Loucy (cell line): ENCODE results near the gene ZNF697.

Experiments
- H2AFZ ChIP-seq: fragments of 200-600 bp; sonication (generic); 2 replicates; pipeline ENCODE4 v1.6.0; 2016; ENCODE audit warnings: antibody characterized with exemption, mild to moderate bottlenecking, low read length, moderate library complexity
- H3F3A ChIP-seq: fragments of 200-600 bp; 2 replicates; pipeline ENCODE4 v1.6.0; 2016; ENCODE audit warnings: antibody characterized with exemption, low read depth, mild to moderate bottlenecking
- H3K27me3 ChIP-seq: fragments of 200-600 bp; sonication (generic); 2 replicates; pipeline ENCODE4 v1.6.1; 2014; ENCODE audit warnings: low read length, mild to moderate bottlenecking; ENCODE audit not compliant: insufficient read depth, poor library complexity, severe bottlenecking
- H3K36me3 ChIP-seq: fragments of 200-600 bp; sonication (generic); 2 replicates; pipeline ENCODE4 v1.6.1; 2016; ENCODE audit warnings: low read length; ENCODE audit not compliant: insufficient read depth
- H3K4me1 ChIP-seq: fragments of 200-600 bp; sonication (generic); 2 replicates; pipeline ENCODE4 v1.5.1; 2014; ENCODE audit warnings: low read length, mild to moderate bottlenecking; ENCODE audit not compliant: insufficient read depth, poor library complexity, severe bottlenecking
- H3K4me2 ChIP-seq: fragments of 200-600 bp; sonication (generic); 2 replicates; pipeline ENCODE4 v1.6.0; 2014; ENCODE audit warnings: antibody characterized with exemption, low read length, low read depth, mild to moderate bottlenecking; ENCODE audit not compliant: poor library complexity, severe bottlenecking
- H3K4me3 ChIP-seq: fragments of 200-600 bp; sonication (generic); 2 replicates; pipeline ENCODE4 v1.5.1; 2014; ENCODE audit warnings: low read length, mild to moderate bottlenecking, mixed read lengths; ENCODE audit not compliant: poor library complexity, severe bottlenecking
- H3K79me2 ChIP-seq: fragments of 200-600 bp; sonication (generic); 2 replicates; pipeline ENCODE4 v1.6.1; 2014; ENCODE audit warnings: low read length; ENCODE audit not compliant: insufficient read depth
- H3K9ac ChIP-seq: fragments of 200-600 bp; sonication (generic); 2 replicates; pipeline ENCODE4 v1.6.0; 2014; ENCODE audit warnings: mild to moderate bottlenecking, low read depth, low read length, moderate library complexity; ENCODE audit not compliant: poor library complexity, severe bottlenecking
- H3K9me2 ChIP-seq: fragments of 200-600 bp; sonication (generic); replicated peaks from 2 replicates; pipeline ENCODE4 v1.6.1; 2016; ENCODE audit warnings: low read depth, low read length, mixed read lengths
- H3K9me3 ChIP-seq: fragments of 200-600 bp; sonication (generic); 2 replicates; pipeline ENCODE4 v1.6.1; 2014; ENCODE audit warnings: mild to moderate bottlenecking, antibody characterized with exemption, low read length, low read depth; ENCODE audit not compliant: insufficient read depth
- H4K20me1 ChIP-seq: fragments of 200-600 bp; sonication (generic); 2 replicates; pipeline ENCODE4 v1.6.0; 2014; ENCODE audit warnings: antibody characterized with exemption, low read length, mild to moderate bottlenecking; ENCODE audit not compliant: insufficient read depth, poor library complexity, severe bottlenecking
- EZH2phosphoT487 ChIP-seq: fragments of 200-600 bp; IDR thresholded peaks from 2 replicates; pipeline ENCODE4 v1.6.1; 2018; ENCODE audit warnings: antibody characterized with exemption, mild to moderate bottlenecking, moderate library complexity, borderline replicate concordance
- TF ChIP-seq, protein P1 (sequence below): fragments of 200-600 bp; sonication (generic); conservative IDR thresholded peaks from 2 replicates; pipeline ENCODE4 v1.5.1; 2014; ENCODE audit warnings: mild to moderate bottlenecking, antibody characterized with exemption, low read length

Gene ZNF697

DNA sequence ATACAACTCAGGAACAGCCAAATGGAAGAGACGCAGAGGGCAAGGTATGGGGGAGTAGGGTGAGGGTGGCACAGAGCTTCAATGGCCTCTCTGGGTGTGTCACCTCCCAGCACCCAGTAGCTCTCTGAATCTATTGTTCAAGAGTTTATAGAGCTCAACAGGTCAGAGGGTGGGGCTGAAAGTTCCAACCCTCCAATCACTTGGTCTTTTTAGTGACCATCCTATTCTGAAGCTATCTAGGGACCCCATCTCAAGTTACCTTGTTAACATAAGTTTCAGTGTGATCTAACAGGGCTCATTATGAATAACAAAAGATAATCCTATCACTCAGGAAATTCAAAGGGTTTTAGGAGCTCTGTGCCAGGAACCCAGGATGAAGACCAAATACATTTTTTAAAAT lies 31.2 kb upstream of the ZNF697 start:
- Histone ChIP-seq H3K27me3 (no peaks in the 10 kb centered on the region), H3K4me2 (no peak overlapping the region), H3K9me2 (no peaks in the 10 kb centered on the region), H3K4me1 (peaks cover 9% of the 10 kb centered on the region), H2AFZ (no peak overlapping the region), H4K20me1 (no peaks in the 10 kb centered on the region), H3K9me3 (no peaks in the 10 kb centered on the region), H3K79me2 (no peaks in the 10 kb centered on the region), H3K9ac (no peak overlapping the region), H3K4me3 (no peak overlapping the region), H3F3A (no peaks in the 10 kb centered on the region), H3K36me3 (no peaks in the 10 kb centered on the region)
- TF ChIP-seq, protein P1, sequence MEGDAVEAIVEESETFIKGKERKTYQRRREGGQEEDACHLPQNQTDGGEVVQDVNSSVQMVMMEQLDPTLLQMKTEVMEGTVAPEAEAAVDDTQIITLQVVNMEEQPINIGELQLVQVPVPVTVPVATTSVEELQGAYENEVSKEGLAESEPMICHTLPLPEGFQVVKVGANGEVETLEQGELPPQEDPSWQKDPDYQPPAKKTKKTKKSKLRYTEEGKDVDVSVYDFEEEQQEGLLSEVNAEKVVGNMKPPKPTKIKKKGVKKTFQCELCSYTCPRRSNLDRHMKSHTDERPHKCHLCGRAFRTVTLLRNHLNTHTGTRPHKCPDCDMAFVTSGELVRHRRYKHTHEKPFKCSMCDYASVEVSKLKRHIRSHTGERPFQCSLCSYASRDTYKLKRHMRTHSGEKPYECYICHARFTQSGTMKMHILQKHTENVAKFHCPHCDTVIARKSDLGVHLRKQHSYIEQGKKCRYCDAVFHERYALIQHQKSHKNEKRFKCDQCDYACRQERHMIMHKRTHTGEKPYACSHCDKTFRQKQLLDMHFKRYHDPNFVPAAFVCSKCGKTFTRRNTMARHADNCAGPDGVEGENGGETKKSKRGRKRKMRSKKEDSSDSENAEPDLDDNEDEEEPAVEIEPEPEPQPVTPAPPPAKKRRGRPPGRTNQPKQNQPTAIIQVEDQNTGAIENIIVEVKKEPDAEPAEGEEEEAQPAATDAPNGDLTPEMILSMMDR, result no peak
- no peak for TF ChIP-seq EZH2phosphoT487

DNA sequence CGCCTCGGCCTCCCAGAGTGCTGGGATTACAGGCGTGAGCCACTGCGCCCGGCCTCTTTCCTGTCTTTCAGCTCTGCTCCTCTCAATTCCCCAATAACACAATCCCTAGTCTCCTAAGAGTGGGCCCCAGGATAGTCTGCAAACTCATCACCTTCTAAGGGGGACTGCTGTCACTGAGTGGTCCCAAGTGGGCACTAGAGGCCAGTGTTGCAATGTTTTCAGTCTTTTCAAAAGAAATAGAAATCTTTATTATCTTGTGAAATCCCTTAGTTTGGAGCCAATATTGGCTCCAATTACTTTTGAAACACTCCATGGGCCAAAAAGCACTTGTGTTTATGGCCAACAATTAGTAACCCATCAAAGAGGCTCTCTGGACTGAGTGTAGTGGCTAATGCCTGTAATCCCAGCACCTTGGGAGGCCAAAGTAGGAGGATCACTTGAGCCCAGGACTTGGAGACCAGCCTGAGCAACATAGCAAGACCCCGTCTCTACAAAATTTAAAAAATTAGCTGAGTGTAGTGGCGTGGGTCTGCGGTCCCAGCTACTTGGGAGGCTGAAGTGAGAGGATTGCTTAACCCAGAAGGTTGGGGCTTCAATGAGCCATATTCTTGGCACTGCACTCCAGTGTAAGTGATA lies 28.6 kb upstream of the ZNF697 start:
- no peak overlapping the region for H3K4me2 ChIP-seq
- H3K36me3 ChIP-seq, result no peaks in the 10 kb centered on the region
- TF ChIP-seq, protein P1, result peak; percentile 56
- no peak for TF ChIP-seq EZH2phosphoT487

GRCh38 chr1:119675349-119676345 lies 27.6 kb upstream of the ZNF697 start:
- Histone ChIP-seq H4K20me1 (no peaks in the 10 kb centered on the region), H3K4me2 (peak overlapping the region; percentile 70), H3K9ac (no peak overlapping the region), H2AFZ (peak overlapping the region; percentile 88), H3K9me3 (no peaks in the 10 kb centered on the region), H3K4me1 (peaks cover 10% of the 10 kb centered on the region), H3K79me2 (no peaks in the 10 kb centered on the region), H3K9me2 (no peaks in the 10 kb centered on the region), H3K4me3 (peak overlapping the region; percentile 68), H3K36me3 (no peaks in the 10 kb centered on the region), H3K27me3 (no peaks in the 10 kb centered on the region), H3F3A (no peaks in the 10 kb centered on the region)
- TF ChIP-seq, protein P1, result peak; percentile 93
- no peak for TF ChIP-seq EZH2phosphoT487

More for the DNA sequence above, 28.6 kb upstream of the ZNF697 start:
- H3K9me2 ChIP-seq, result no peaks in the 10 kb centered on the region
- no peaks in the 10 kb centered on the region for H3K27me3 ChIP-seq
- no peak overlapping the region for H3K9ac ChIP-seq
- no peaks in the 10 kb centered on the region for H3K79me2 ChIP-seq
- H3K9me3 ChIP-seq, result no peaks in the 10 kb centered on the region
- peaks cover 10% of the 10 kb centered on the region for H3K4me1 ChIP-seq
- H2AFZ ChIP-seq, result no peak overlapping the region
- no peak overlapping the region for H3K4me3 ChIP-seq
- no peaks in the 10 kb centered on the region for H3F3A ChIP-seq
- no peaks in the 10 kb centered on the region for H4K20me1 ChIP-seq
